Astrocyte of the cerebellum (primary cell): ENCODE results near the gene RPGRIP1.
A peak's percentile ranks its signal among the peaks of the same experiment; 100 is the strongest.
"Not testable (repeated sequence)": the region's sequence is repeated elsewhere in the genome, so short reads cannot be mapped to it uniquely, and the experiment has no call there.

Experiments used
- DNase-seq: peaks from one replicate; pipeline ENCODE4 v3.0.0-alpha.2; 2011; ENCODE audit warnings: low read depth
- H3K4me3 ChIP-seq: 2 replicates; pipeline ENCODE4 v1.5.1; 2011; ENCODE audit warnings: mild to moderate bottlenecking, low read depth, low read length, moderate library complexity
- CTCF ChIP-seq: IDR thresholded peaks from 2 replicates; pipeline ENCODE4 v1.5.1; 2012; ENCODE audit warnings: low read length, low read depth, moderate library complexity, mild to moderate bottlenecking; ENCODE audit errors: missing control alignments
- in situ Hi-C: cut with HindIII; loops from 2 replicates; pipeline ENCODE4 v1.10.0; 2017; ENCODE audit warnings: low sequenced_read_pairs

Gene RPGRIP1

GRCh38 chr14:21300892-21301291 is 21.0 kb downstream of the RPGRIP1 start:
- no peak for TF ChIP-seq CTCF
- DNase-seq: no peak
- in situ Hi-C loops: no loop called here
- peak overlapping the region; percentile 12 for H3K4me3 ChIP-seq

- no peak for DNase-seq
- in situ Hi-C loops: no loop called here
- H3K4me3 ChIP-seq: no peak overlapping the region
- TF ChIP-seq CTCF: no peak
Observed at GRCh38 chr14:21302013-21302835, 22.3 kb downstream of the RPGRIP1 start.

- DNase-seq, H3K4me3 ChIP-seq, in situ Hi-C loops: not testable (repeated sequence)
Observed at GRCh38 chr14:21302836-21303140, 22.9 kb downstream of the RPGRIP1 start.

- in situ Hi-C loops: no loop called here
Observed at GRCh38 chr14:21307637-21308036, 27.8 kb downstream of the RPGRIP1 start.

GRCh38 chr14:21308132-21308478 is 28.2 kb downstream of the RPGRIP1 start:
- in situ Hi-C loops: no loop called here
- no peak for TF ChIP-seq CTCF
- no peak for DNase-seq
- H3K4me3 ChIP-seq: no peak overlapping the region

More at GRCh38 chr14:21307637-21308036, 27.8 kb downstream of the RPGRIP1 start:
- no peak for DNase-seq
- TF ChIP-seq CTCF: no peak
- no peak overlapping the region for H3K4me3 ChIP-seq

- in situ Hi-C loops: no loop called here
- TF ChIP-seq CTCF: no peak
- H3K4me3 ChIP-seq: peak overlapping the region; percentile 33
Observed at GRCh38 chr14:21308479-21309237, 28.8 kb downstream of the RPGRIP1 start.

GRCh38 chr14:21309238-21309636 is 29.4 kb downstream of the RPGRIP1 start:
- peak overlapping the region; percentile 33 for H3K4me3 ChIP-seq
- no peak for DNase-seq
- TF ChIP-seq CTCF: no peak
- in situ Hi-C loops: no loop called here

More at GRCh38 chr14:21308479-21309237, 28.8 kb downstream of the RPGRIP1 start:
- peak; percentile 49 for DNase-seq
